ENCODE data around the gene SYTL5. TPM values are rescaled to one million over a fixed set of nuclear protein-coding genes. Genes with fewer than 3 reads are reported as not detected.

SYTL5 gene
- total RNA-seq, 1 donor from 2014 or later, result 0.27 TPM

DNA sequence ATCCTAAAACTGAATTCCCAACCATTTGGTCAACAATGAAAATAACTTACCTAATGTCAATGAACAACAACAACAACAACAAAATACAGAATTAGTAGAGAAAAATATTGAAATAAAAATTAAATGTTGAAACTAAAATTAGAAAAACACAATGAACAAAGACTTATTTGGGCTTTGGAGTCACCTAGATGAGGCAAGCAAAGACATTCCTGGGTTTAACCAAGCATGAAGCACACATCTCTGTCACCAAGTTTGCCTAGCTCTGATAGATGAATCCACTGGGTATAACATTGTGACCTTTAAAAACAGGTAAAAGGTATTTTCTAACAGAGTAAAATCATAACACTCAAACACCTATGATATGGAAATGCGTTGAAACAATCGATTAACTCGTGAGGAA, 13.2 kb upstream of the SYTL5 start:
- Mint-ChIP-seq H3K27me3 (ENCODE audit: low read depth) (no peaks in the 10 kb centered on the region), H3K4me1 (ENCODE audit: low read depth) (no peaks in the 10 kb centered on the region), H3K36me3 (ENCODE audit: low read depth) (no peaks in the 10 kb centered on the region), H3K27ac (ENCODE audit: unreplicated experiment) (no peak overlapping the region), H3K4me3 (ENCODE audit: unreplicated experiment) (no peak overlapping the region), H3K9me3 (ENCODE audit: low read depth) (peaks cover 8% of the 10 kb centered on the region)
- DNase-seq (ENCODE audit: low spot score), result no peak
- TF ChIP-seq, protein P1, sequence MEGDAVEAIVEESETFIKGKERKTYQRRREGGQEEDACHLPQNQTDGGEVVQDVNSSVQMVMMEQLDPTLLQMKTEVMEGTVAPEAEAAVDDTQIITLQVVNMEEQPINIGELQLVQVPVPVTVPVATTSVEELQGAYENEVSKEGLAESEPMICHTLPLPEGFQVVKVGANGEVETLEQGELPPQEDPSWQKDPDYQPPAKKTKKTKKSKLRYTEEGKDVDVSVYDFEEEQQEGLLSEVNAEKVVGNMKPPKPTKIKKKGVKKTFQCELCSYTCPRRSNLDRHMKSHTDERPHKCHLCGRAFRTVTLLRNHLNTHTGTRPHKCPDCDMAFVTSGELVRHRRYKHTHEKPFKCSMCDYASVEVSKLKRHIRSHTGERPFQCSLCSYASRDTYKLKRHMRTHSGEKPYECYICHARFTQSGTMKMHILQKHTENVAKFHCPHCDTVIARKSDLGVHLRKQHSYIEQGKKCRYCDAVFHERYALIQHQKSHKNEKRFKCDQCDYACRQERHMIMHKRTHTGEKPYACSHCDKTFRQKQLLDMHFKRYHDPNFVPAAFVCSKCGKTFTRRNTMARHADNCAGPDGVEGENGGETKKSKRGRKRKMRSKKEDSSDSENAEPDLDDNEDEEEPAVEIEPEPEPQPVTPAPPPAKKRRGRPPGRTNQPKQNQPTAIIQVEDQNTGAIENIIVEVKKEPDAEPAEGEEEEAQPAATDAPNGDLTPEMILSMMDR (IDR thresholded peaks at IDR 0.05), result no peak

DNA sequence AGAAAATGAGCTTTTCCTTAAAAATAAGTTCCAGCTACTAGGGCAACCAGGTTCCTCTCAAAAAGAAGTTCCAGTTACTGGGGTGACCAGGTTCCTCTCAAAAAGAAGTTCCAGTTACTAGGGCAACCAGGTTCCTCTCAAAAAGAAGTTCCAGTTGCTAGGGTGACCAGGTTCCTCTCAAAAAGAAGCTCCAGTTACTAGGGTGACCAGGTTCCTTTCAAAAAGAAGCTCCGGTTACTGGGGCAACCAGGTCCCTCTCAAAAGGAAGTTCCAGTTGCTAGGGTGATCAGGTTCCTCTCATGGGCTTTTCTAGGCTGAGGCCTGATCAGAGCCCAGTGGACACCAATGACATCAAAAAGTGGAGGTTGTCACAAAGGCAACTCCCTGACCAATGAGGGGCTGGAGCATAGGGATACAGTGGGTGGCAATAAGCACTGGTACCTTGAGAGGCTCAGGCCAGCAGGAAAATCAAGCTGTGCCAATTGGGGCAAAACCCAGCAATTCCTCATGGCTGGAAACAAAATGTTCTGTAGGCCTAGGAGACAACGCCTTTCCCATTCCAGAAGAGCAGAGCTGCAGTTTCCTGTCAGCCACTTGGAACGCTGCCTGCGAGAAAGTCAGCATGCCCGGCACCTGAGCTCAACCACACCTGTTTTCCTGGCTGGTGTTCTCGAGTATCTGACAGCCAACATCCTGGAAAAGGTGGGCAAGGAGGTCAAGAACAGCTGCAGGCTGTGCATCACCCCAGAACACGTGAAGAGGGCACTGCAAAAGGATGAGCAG, 12.3 kb upstream of the SYTL5 start:
- no peak for DNase-seq (ENCODE audit: low spot score)
- TF ChIP-seq, protein P1 (IDR thresholded peaks at IDR 0.05), result no peak
- H3K4me1 Mint-ChIP-seq (ENCODE audit: low read depth), result peaks cover 5% of the 10 kb centered on the region
- no peak overlapping the region for H3K27ac Mint-ChIP-seq (ENCODE audit: unreplicated experiment)
- no peaks in the 10 kb centered on the region for H3K27me3 Mint-ChIP-seq (ENCODE audit: low read depth)
- H3K36me3 Mint-ChIP-seq (ENCODE audit: low read depth), result no peaks in the 10 kb centered on the region
- no peak overlapping the region for H3K4me3 Mint-ChIP-seq (ENCODE audit: unreplicated experiment)
- H3K9me3 Mint-ChIP-seq (ENCODE audit: low read depth), result peaks cover 13% of the 10 kb centered on the region

GRCh38 chrX:37995428-37995827, 10.9 kb upstream of the SYTL5 start:
- Mint-ChIP-seq H3K9me3 (ENCODE audit: low read depth) (peaks cover 8% of the 10 kb centered on the region), H3K36me3 (ENCODE audit: low read depth) (no peaks in the 10 kb centered on the region), H3K27me3 (ENCODE audit: low read depth) (no peaks in the 10 kb centered on the region), H3K4me1 (ENCODE audit: low read depth) (peaks cover 5% of the 10 kb centered on the region), H3K27ac (ENCODE audit: unreplicated experiment) (no peak overlapping the region), H3K4me3 (ENCODE audit: unreplicated experiment) (no peak overlapping the region)
- TF ChIP-seq, protein P1 (IDR thresholded peaks at IDR 0.05), result no peak
- no peak for DNase-seq (ENCODE audit: low spot score)

DNA sequence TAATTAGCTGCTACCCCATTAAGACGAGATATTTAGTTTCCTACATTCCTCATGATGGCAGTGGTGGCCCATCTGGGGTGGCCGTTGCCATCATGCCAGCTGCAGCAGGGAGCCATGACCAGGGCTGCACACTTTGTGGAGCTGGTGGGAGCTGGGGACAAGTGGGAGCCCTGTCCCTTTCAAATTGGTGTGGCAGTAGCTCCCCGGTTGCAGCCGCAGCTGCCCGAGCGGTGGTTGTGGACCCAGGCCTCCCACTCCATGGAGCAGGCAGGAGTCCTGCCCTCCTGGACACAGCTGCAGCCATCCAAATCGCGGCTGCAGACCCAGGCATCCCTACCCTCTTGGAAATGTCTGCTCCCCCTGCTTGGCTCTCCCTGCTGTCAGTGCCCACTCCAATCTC, 9.3 kb upstream of the SYTL5 start:
- DNase-seq (ENCODE audit: low spot score), result no peak
- Mint-ChIP-seq H3K9me3 (ENCODE audit: low read depth) (peaks cover 11% of the 10 kb centered on the region), H3K4me3 (ENCODE audit: unreplicated experiment) (no peak overlapping the region), H3K36me3 (ENCODE audit: low read depth) (no peaks in the 10 kb centered on the region), H3K27ac (ENCODE audit: unreplicated experiment) (no peak overlapping the region), H3K4me1 (ENCODE audit: low read depth) (peaks cover 5% of the 10 kb centered on the region), H3K27me3 (ENCODE audit: low read depth) (no peaks in the 10 kb centered on the region)
- TF ChIP-seq, protein P1 (IDR thresholded peaks at IDR 0.05), result no peak

DNA sequence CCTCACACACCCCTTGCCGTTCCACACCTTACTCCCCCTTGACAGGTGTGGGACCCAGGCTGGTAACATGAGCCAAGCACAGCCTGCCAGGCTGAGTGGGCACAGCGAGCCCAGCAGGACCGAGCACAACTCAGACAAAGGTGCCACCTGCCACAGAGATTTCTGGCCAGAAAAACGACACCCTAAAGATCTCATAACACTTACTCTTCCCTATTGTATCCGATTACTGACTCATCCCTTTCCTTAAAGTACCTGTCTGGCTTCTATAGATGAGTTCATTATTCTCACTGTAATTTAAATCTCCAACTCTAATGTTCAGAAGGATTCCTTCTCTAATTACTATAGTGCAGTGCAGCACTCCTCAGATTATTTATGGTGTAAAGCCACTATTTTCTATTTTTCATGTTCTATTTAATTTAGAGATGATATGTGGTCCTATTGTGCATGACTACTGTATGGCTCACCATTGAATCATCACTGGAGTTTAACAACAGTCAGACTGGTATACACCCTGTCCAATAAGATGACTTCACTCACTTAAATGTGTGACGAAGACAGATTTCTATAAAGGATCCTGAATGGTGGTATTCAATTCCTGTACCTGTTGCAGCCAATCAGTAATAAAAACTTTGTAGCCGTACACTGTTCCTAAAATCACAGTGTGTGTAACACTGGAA, 7.6 kb upstream of the SYTL5 start:
- H3K4me1 Mint-ChIP-seq (ENCODE audit: low read depth), result peaks cover 5% of the 10 kb centered on the region
- TF ChIP-seq, protein P1 (IDR thresholded peaks at IDR 0.05), result no peak
- H3K36me3 Mint-ChIP-seq (ENCODE audit: low read depth), result peaks cover 2% of the 10 kb centered on the region
- H3K27ac Mint-ChIP-seq (ENCODE audit: unreplicated experiment), result no peak overlapping the region
- no peak overlapping the region for H3K4me3 Mint-ChIP-seq (ENCODE audit: unreplicated experiment)
- peaks cover 14% of the 10 kb centered on the region for H3K9me3 Mint-ChIP-seq (ENCODE audit: low read depth)
- no peak for DNase-seq (ENCODE audit: low spot score)
- H3K27me3 Mint-ChIP-seq (ENCODE audit: low read depth), result no peaks in the 10 kb centered on the region

Data from chondrocyte (in vitro differentiated cells).